ENCODE measurements around the gene MMP3.

MMP3 gene

GRCh38 chr11:102812188-102812587, 31.2 kb downstream of the MMP3 start:
- Mint-ChIP-seq H3K27me3 (peaks cover 3% of the 10 kb centered on the region), H3K36me3 (ENCODE audit: low read depth) (no peaks in the 10 kb centered on the region), H3K27ac (no peak overlapping the region), H3K9me3 (peaks cover 11% of the 10 kb centered on the region), H3K4me3 (no peak overlapping the region), H3K4me1 (ENCODE audit: low read depth) (no peaks in the 10 kb centered on the region)

GRCh38 chr11:102810950-102811660, 32.3 kb downstream of the MMP3 start:
- H3K4me3 Mint-ChIP-seq, result no peak overlapping the region
- peaks cover 11% of the 10 kb centered on the region for H3K9me3 Mint-ChIP-seq
- peaks cover 3% of the 10 kb centered on the region for H3K27me3 Mint-ChIP-seq
- no peak overlapping the region for H3K27ac Mint-ChIP-seq
- no peaks in the 10 kb centered on the region for H3K36me3 Mint-ChIP-seq (ENCODE audit: low read depth)
- H3K4me1 Mint-ChIP-seq (ENCODE audit: low read depth), result no peaks in the 10 kb centered on the region

GRCh38 chr11:102809971-102810370, 33.4 kb downstream of the MMP3 start:
- no peaks in the 10 kb centered on the region for H3K36me3 Mint-ChIP-seq (ENCODE audit: low read depth)
- peaks cover 5% of the 10 kb centered on the region for H3K9me3 Mint-ChIP-seq
- H3K27ac Mint-ChIP-seq, result no peak overlapping the region
- H3K27me3 Mint-ChIP-seq, result peaks cover 9% of the 10 kb centered on the region
- no peak overlapping the region for H3K4me3 Mint-ChIP-seq
- no peaks in the 10 kb centered on the region for H3K4me1 Mint-ChIP-seq (ENCODE audit: low read depth)

GRCh38 chr11:102807921-102808320, 35.5 kb downstream of the MMP3 start:
- Mint-ChIP-seq H3K4me3 (no peak overlapping the region), H3K36me3 (ENCODE audit: low read depth) (no peaks in the 10 kb centered on the region), H3K9me3 (no peaks in the 10 kb centered on the region), H3K27me3 (peaks cover 17% of the 10 kb centered on the region), H3K4me1 (ENCODE audit: low read depth) (no peaks in the 10 kb centered on the region), H3K27ac (no peak overlapping the region)

GRCh38 chr11:102806296-102806695, 37.1 kb downstream of the MMP3 start:
- H3K9me3 Mint-ChIP-seq, result no peaks in the 10 kb centered on the region
- H3K27ac Mint-ChIP-seq, result no peak overlapping the region

GRCh38 chr11:102802341-102802740, 41.1 kb downstream of the MMP3 start:
- Mint-ChIP-seq H3K4me1 (ENCODE audit: low read depth) (no peaks in the 10 kb centered on the region), H3K27me3 (peaks cover 20% of the 10 kb centered on the region), H3K27ac (no peak overlapping the region), H3K36me3 (ENCODE audit: low read depth) (no peaks in the 10 kb centered on the region), H3K4me3 (no peak overlapping the region), H3K9me3 (no peaks in the 10 kb centered on the region)

More at GRCh38 chr11:102806296-102806695, 37.1 kb downstream of the MMP3 start:
- no peaks in the 10 kb centered on the region for H3K4me1 Mint-ChIP-seq (ENCODE audit: low read depth)
- H3K4me3 Mint-ChIP-seq, result no peak overlapping the region
- H3K36me3 Mint-ChIP-seq (ENCODE audit: low read depth), result no peaks in the 10 kb centered on the region
- H3K27me3 Mint-ChIP-seq, result peaks cover 17% of the 10 kb centered on the region

GRCh38 chr11:102800767-102801166, 42.6 kb downstream of the MMP3 start:
- H3K27ac Mint-ChIP-seq, result no peak overlapping the region
- H3K36me3 Mint-ChIP-seq (ENCODE audit: low read depth), result no peaks in the 10 kb centered on the region
- no peaks in the 10 kb centered on the region for H3K4me1 Mint-ChIP-seq (ENCODE audit: low read depth)
- no peaks in the 10 kb centered on the region for H3K9me3 Mint-ChIP-seq
- H3K4me3 Mint-ChIP-seq, result no peak overlapping the region
- H3K27me3 Mint-ChIP-seq, result peaks cover 16% of the 10 kb centered on the region

GRCh38 chr11:102799681-102800340, 43.6 kb downstream of the MMP3 start:
- no peak overlapping the region for H3K27ac Mint-ChIP-seq
- peaks cover 12% of the 10 kb centered on the region for H3K27me3 Mint-ChIP-seq
- H3K9me3 Mint-ChIP-seq, result no peaks in the 10 kb centered on the region
- H3K4me3 Mint-ChIP-seq, result no peak overlapping the region
- no peaks in the 10 kb centered on the region for H3K4me1 Mint-ChIP-seq (ENCODE audit: low read depth)
- no peaks in the 10 kb centered on the region for H3K36me3 Mint-ChIP-seq (ENCODE audit: low read depth)

- H3K27me3 Mint-ChIP-seq, result peaks cover 4% of the 10 kb centered on the region
- peaks cover 4% of the 10 kb centered on the region for H3K4me1 Mint-ChIP-seq (ENCODE audit: low read depth)
- no peaks in the 10 kb centered on the region for H3K36me3 Mint-ChIP-seq (ENCODE audit: low read depth)
- H3K27ac Mint-ChIP-seq, result no peak within 1 kb of the TSS
- H3K9me3 Mint-ChIP-seq, result no peaks in the 10 kb centered on the region
- no peak within 1 kb of the TSS for H3K4me3 Mint-ChIP-seq
These were observed 45.2 kb downstream of the MMP3 start, which contains the start of gene MMP1 for GRCh38 chr11:102798012-102798746. TSS of gene MMP1 (minus strand) at chr11:102798160. CDS start at chr11:102798092, 68 bp downstream.

GRCh38 chr11:102794382-102794781, 49.0 kb downstream of the MMP3 start:
- H3K4me3 Mint-ChIP-seq, result no peak overlapping the region
- no peak overlapping the region for H3K27ac Mint-ChIP-seq
- H3K27me3 Mint-ChIP-seq, result peaks cover 8% of the 10 kb centered on the region
- peaks cover 4% of the 10 kb centered on the region for H3K4me1 Mint-ChIP-seq (ENCODE audit: low read depth)
- no peaks in the 10 kb centered on the region for H3K36me3 Mint-ChIP-seq (ENCODE audit: low read depth)
- H3K9me3 Mint-ChIP-seq, result no peaks in the 10 kb centered on the region

GRCh38 chr11:102793677-102794290, 49.6 kb downstream of the MMP3 start:
- peaks cover 4% of the 10 kb centered on the region for H3K27me3 Mint-ChIP-seq
- no peak overlapping the region for H3K4me3 Mint-ChIP-seq
- H3K9me3 Mint-ChIP-seq, result no peaks in the 10 kb centered on the region
- H3K36me3 Mint-ChIP-seq (ENCODE audit: low read depth), result no peaks in the 10 kb centered on the region
- peaks cover 4% of the 10 kb centered on the region for H3K4me1 Mint-ChIP-seq (ENCODE audit: low read depth)
- no peak overlapping the region for H3K27ac Mint-ChIP-seq

- Mint-ChIP-seq H3K36me3 (ENCODE audit: low read depth) (no peaks in the 10 kb centered on the region), H3K4me3 (no peak overlapping the region), H3K27me3 (peaks cover 4% of the 10 kb centered on the region), H3K4me1 (ENCODE audit: low read depth) (peaks cover 4% of the 10 kb centered on the region), H3K27ac (no peak overlapping the region), H3K9me3 (no peaks in the 10 kb centered on the region)
These were observed 50.8 kb downstream of the MMP3 start for GRCh38 chr11:102792604-102793003.

GRCh38 chr11:102791271-102792036, 52.0 kb downstream of the MMP3 start:
- H3K4me1 Mint-ChIP-seq (ENCODE audit: low read depth), result peaks cover 4% of the 10 kb centered on the region
- H3K9me3 Mint-ChIP-seq, result no peaks in the 10 kb centered on the region
- no peak overlapping the region for H3K27ac Mint-ChIP-seq
- peaks cover 4% of the 10 kb centered on the region for H3K27me3 Mint-ChIP-seq
- no peaks in the 10 kb centered on the region for H3K36me3 Mint-ChIP-seq (ENCODE audit: low read depth)
- H3K4me3 Mint-ChIP-seq, result no peak overlapping the region

- no peaks in the 10 kb centered on the region for H3K4me1 Mint-ChIP-seq (ENCODE audit: low read depth)
- H3K36me3 Mint-ChIP-seq (ENCODE audit: low read depth), result no peaks in the 10 kb centered on the region
- H3K27ac Mint-ChIP-seq, result no peak overlapping the region
- H3K27me3 Mint-ChIP-seq, result peaks cover 8% of the 10 kb centered on the region
- no peaks in the 10 kb centered on the region for H3K9me3 Mint-ChIP-seq
- H3K4me3 Mint-ChIP-seq, result no peak overlapping the region
These were observed 54.9 kb downstream of the MMP3 start for GRCh38 chr11:102788334-102788995.
